GM20431 (cell line): Measurements from ENCODE around the gene ISM1.

Source experiments
- in situ Hi-C: fragments of 300-500 bp; cut with MseI, MboI; formaldehyde crosslinking; loops from one replicate; pipeline ENCODE4 v1.15.0; 2020; ENCODE audit warnings: low sequenced_read_pairs; ENCODE audit not compliant: unreplicated experiment

The ISM1 gene

DNA sequence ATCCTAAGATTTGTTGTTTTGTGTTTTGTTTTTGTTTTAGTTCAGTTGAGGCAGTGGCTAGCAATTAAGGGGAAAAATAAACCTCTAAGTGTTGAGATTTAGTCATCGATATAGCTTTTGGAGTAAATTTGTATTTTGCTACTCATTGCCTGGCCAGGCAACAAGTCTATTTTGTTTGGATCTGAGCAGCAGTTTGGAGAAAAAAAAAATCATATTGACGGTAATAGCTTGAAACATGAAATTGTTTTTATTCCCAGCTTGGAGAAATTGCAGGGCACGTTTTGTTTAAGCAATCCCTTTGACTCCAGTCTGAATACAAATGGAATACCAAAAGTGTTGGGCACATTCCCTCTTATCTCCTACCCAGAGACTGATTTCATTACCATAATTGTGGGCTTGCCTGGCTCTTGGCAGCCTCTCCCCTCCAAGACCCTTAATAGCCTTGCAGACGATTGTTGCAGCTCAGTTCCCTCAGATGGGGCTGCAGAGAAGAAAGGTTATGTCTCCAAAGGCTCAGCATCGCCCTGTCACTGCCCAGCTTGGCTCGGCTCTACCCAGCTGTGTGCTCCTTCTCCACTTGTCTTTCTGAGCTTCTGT is 56.0 kb downstream of the ISM1 start:
- in situ Hi-C loops = no loop called here

DNA sequence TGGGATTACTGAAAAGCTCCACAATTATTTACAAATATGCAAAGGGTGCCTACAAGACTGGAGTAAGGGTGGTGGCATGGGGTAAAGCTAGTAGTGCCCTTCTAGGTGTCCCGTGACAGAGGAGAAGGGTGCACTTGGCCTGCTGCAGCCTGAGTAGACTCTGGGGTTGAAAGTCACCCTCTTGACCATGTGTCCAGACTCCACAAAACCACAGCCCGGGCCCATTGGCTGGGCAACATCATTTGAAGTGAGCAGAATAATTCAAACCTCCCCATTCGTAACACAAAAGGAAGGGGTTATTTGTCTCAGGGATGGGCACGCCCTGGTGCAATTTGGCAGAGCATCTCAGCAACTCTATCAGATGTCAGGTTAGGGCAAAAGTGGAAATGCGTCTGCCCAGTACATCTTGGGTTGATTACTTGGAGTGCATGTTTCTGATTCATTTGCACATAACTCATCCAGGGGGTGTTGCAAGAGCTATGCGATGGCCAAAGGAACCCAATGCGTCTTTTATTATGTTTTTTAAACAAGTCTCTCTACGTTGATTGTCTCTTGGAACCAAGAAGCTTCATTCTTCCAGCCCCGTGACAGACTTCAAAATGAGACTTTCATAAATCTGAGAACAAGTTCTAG is 56.7 kb downstream of the ISM1 start:
- in situ Hi-C loops = no loop called here

DNA sequence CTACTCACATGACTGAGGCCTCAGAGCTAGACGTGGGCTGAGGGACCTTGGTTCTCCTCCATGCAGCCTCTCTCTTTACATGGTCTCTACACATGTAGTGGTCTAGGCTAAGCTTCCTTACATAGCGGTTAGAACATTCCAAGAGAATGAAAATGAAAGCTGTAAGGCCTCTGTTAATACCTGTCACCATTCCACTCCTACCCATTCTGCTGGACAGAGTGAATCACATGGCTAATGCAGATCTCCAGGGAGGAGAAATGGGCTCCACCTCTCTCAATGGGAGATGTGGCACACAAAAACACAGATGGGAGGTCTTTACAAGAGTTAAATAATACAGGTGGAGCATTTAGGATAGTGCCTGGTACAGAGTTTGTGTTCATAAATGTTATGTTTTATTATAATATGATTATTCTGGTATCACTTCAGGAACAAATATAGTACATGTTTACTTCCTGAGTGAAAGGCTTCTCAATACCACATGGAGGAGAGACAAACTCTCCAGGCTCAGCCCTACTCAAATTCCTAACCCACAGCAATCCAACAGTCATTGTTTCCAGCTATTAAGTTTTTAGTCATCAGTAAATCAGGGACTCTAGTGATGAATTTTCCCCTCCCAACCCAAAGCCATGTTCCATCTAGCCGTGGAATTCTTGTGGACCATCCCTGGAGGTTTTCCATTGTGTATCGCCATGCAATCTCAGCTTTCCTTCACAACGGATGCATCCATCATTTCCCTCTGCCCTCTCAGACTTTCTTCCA is 57.9 kb downstream of the ISM1 start:
- in situ Hi-C loops = no loop called here

DNA sequence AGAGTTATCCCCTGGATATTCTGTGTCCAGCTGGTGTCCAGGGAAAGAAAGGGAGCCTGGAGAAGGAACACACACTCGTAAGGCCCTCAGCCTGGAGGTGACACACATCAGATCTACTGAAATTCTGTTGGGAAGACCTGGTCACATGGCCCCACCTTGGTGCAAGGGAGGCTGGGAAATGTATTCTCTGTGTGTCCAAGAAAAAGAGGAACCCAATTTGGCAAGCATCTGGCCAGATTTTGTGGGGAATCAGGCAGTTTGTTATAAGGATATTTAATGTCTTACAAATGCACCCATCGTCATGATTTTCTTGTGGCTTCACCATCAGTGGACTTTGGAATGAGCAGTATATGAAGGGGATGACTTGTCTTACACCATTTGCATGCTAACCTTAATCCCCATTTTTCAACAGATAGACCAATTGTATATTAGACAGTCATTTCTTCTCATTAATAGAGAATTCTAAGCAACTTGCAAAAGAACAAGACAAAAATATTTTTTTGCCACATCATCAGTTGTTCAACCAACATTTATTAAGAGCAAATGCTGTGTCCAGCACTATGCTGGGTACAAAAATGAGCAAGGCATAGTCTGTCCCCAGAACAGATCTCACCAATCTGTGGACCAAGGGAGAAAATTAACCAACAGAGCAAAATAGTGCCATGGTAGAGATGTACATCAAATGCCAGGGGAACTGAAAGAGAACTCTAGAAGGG is 59.7 kb downstream of the ISM1 start:
- in situ Hi-C loops = no loop called here

DNA sequence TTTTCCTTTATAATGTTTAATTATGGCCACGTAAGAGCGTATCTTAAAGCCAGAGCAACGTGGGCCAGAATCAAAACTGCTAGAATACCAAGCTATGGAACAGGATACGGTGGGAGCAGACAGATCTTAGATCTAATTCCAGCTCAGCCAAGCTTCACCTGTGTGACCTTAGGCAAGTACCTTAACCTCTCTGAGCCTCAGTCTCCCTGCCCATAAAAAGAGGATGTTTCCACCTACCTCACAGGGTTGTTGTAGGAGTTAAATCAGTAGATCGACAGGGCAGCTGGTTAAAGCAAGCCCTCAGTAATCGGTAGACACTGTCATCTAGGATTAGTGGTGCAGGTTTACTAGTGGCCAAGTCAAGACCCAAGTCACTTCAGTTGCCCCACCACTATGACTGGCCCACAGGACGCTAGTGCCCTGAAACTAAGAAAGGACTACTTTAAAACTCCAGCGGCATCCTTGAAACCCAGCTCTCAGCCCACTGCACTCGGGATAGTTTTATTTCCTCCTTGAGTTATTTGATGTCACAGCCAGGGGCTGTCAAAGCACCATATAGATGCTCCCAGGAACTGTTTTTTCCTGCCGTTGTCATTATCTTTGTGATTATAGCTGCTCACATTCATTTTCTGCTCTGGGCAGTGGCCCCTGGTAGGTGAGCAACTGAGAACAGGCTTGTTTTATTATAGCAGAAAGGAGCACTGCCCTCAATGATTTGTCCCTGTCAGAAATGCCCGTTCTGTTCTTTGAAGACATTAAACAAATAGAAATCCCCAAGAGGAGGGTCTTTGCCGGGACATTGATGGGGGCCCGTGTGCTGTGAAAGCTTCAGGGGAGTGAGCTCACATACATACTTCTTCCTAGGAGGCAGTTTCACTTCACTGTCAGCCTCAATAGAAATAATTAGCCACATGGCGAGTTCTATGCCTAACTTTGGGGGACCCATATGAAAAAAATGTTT is 63.1 kb downstream of the ISM1 start:
- in situ Hi-C loops = no loop called here

DNA sequence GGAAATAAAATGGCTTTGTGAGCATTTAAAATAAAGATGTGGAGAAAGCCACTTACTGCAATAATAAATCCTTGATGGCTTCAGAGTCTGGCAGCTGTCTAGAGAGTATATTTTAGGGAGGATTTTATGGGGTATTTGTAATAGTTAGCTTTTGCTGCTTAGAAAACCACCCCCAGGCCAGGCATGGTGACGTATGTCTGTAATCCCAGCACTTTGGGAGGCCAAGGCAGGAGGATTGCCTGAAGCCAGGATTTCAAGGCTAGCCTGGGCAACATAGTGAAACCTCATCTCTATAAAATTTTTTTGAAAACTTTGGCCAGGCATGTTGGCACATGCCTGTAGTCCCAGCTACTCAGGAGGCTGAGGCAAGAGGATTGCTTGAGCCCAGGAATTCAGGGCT is 63.8 kb downstream of the ISM1 start:
- in situ Hi-C loops = no loop called here

DNA sequence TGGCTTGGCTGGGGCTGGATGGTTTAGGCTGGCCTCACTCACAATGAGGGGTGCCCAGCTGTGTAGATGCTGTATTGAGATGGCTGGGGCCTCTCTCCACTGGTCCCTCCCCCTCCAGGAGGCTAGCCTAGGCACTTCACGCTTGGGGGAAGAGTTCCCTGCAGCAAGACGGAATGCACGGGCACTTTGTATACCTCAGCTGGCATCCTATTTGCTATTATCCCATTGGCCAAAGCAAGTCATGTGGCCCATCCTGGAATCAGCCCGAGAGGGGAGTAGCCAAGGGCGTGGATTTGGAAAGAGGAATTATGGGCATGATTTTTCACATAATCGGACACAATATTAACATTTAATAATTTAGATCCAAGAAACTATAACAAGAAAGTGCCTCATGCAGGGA is 64.3 kb downstream of the ISM1 start:
- in situ Hi-C loops = no loop called here

DNA sequence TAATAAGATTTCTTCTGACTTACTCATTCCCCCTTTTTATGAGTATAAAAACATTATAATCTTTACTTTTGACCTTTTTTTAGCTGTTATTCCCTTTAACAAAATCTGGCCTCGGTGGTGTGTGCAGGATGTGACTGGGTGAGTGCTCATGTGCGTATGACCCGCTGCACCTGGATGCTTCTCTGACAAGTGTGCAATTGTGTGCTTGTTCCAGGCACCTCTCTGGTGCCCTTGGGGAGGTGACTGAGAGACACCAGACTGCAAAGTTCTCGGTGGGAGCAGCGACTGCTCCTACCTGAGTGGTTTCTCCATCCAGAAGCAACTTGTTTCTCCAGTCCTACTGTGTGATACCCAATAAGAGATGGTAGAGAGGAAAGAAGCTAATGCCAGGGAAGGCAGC is 65.0 kb downstream of the ISM1 start:
- in situ Hi-C loops = no loop called here

DNA sequence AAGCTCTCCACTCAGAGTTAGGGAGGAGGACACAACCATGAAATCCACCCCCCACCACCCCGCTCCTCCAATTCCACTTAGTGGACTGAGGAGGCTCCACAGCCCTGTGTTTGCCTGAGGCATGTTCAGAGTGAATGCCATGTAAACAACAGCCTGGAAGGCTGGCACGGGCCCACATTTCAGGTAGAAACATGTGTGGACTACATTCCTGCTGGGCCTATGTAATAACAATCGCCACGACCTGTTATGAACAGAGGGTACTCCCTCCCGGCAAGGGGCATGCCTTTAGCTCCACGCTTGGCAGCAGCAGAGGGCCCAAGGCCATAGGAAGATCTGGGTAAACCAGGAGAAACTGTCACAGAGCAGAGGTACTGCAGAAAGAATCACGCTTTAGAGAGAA is 65.5 kb downstream of the ISM1 start:
- in situ Hi-C loops = no loop called here

DNA sequence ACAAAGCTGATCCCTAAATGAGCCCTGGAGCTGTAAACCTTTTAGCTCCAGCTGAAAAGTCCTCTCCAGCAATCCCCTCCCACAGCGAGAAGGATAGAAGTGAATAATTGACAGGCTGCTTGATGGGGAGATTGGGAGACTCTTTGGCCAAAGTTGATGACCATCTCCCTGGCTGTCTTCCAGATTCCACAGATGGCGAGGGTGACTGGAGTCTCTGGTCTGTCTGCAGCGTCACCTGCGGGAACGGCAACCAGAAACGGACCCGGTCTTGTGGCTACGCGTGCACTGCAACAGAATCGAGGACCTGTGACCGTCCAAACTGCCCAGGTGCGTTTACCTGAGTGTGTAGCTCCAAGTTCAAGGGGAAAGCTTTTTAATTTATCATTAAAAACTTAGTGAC is 67.3 kb downstream of the ISM1 start:
- in situ Hi-C loops = no loop called here

DNA sequence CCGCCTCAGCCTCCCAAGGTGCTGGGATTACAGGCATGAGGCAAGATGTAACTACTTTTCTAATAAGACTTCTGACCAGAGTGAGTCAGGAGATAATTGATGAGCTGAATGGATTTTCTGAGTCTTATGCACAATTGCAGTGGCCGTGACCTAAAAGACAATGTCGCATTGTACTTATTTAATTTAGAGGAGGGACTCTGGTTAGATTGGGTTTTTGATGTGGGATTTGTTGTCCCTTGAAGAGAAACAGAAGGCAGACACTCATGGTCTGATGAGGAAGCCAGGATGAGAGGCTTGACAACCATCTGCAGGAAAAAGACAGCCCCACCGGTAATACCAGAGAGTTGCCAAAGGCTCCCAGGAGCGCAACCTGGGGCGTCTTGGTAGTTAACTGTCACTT is 68.0 kb downstream of the ISM1 start:
- in situ Hi-C loops = no loop called here

DNA sequence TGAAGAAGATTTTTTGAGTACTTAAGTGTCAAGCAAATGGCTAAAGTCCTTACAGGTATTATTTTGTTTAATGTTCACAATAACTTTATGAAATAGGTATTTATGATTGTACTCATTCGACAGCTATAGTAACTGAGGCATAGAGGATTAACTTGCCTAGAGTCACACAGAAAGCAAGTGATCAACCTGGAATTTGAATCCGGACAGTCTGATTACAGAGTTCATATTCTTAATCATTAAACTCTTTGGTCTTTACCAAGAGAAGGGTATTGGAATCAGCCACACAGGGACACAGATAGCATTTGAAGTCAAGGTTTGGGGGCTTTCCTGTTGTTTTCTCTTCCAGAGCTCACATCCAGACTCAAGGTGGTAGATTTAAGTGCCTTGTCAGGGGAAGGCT is 69.7 kb downstream of the ISM1 start:
- in situ Hi-C loops = no loop called here

DNA sequence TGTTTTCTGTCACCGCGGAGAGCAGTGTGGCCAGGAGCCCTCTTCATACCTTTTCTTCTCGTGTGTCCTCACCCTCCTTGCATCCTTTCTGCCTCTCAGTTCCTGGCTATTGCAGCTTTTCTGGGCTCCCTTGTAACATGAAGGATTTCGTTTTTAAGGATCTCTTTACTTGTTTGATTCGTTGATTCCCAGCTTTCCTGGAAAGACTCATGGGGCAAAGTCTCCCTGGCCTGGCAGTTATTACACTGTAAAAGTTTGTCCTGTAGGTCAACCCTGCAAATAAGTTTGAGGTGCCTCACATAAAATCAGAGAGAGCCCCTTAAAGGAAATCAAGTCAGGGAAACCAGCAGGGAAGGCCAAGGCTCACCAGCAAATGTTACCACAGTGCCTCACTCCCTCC is 70.1 kb downstream of the ISM1 start:
- in situ Hi-C loops = no loop called here

DNA sequence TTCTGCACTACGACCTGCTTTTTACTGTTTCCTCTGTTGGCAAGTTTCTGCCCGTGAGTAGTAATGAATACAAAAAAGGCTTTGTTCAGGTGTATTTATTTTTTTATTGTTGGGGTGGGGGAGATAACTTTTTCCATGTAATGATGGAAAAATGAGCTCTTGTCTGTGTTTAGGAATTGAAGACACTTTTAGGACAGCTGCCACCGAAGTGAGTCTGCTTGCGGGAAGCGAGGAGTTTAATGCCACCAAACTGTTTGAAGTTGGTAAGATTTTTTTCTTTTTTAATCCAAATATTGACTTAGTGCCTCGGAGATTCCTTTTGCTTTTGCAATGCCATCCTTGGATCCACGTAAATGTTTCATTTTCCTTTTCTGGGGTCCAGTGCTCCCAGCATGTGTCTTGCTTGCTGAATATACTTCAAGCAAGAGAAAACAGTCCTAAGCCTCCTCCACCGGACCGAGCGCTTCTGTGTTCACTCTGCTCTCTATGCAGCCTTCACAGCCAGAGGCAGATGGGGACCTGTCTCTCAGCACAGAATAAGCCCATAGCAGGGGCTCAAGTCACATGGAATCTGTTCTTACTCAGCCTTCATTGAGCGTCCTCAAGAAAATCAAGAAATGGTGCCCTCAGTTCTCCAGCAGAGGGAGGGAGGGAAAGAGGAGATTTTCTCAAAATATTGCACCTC is 71.3 kb downstream of the ISM1 start:
- in situ Hi-C loops = no loop called here

DNA sequence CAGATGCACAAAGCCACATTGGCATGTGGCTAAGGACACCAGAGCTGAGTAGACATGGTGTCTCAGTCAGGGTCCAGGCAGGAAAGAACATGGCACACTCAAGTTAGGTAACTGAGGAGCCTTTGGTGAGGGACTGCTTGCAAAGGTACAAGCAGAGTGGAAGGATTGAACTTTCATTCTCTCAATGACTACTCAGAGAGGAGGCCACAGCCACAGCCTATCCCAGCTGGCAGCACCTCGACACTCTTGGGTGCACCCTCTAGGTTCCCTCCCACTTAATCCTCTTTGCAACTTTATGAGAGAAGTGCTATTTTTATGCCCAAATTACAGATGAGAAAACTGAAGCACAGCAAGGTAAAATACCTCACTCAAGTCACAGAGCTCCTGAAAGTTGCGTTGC is 73.4 kb downstream of the ISM1 start:
- in situ Hi-C loops = no loop called here

DNA sequence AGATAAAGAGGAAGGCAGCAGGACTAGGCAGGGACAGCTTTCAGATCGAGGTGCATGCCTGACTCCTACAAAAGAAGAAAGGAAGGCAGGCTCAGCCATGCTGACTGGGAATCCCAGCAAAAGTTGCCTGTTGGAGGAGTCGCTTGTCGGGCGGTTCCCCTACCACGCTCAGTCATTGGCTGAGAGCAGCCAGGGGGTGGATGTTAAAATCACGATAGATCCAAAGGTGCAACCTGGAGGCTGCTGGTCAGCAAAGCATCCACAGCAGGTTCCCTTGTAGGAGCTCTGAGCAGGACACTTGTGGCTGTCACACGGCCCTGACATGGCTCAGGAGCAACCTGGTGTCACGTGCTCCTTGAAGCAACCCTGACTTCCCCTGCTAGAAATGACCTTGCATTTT is 74.6 kb downstream of the ISM1 start:
- in situ Hi-C loops = no loop called here

DNA sequence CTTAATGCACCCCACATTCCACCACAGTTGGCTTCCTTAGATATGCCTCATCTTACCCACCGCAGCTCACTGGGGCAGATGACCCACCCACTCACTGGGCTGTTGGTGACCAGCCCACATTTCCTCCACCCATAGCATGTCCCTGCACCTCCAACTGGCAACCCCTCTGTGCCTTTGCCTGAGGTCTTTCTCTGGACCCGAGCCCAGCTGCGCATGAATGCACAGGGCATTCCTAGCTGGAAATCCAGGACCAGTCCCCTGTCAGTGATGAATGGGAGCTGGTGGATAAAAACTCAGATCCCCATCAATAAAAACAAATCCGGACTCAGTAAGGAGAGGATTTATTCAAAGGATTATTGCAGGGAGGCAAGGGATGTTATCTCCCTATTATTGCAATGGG is 75.0 kb downstream of the ISM1 start:
- in situ Hi-C loops = no loop called here

DNA sequence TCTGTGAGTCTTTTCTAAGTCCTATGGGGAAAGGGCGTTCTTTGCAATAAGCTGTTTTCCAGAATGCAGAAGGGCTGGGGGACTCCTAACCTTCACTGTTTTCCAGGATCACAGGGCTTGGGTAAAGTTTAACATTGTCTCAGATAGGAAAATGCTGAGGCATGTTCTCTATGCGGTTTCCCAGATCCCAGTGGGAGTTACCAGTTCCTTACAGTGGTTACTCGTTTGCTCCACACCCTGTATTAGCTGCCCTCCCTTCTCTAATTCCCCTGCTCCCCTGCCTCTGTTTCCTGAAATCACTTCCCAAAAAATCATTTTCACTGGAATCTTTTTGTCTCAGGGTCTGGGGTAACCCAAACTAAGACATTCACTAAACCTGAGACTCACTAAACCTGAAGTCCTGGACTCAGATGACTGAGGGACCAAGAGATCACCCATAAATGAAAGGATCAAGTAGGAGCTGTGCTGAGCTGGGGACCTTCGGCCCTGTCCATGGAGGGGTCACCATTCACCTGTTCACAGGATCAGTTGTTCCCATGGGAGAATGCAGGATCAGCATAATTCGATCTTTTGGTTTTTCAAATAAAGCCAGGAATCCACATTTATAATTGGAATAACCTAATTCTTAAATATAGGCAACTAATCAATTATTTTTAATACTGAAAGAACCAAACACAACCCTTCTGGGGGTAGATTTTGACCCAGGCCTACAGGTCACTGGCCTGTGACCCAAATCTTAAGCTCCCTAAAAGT is 76.2 kb downstream of the ISM1 start:
- in situ Hi-C loops = no loop called here
